GM12865 (cell line): Measurements from ENCODE around the gene TPRX1.
"Not testable (repeated sequence)": the region's sequence is repeated elsewhere in the genome, so short reads cannot be mapped to it uniquely, and the experiment has no call there.

Experiments used
- DNase-seq: peaks from one replicate; pipeline ENCODE4 v3.0.0; 2010; ENCODE audit warnings: low read depth
- H3K4me3 ChIP-seq: 2 replicates; pipeline ENCODE4 v1.5.1; 2011; ENCODE audit warnings: mild to moderate bottlenecking, low read depth, low read length, control low read depth
- TF ChIP-seq, protein P1 (sequence below): IDR thresholded peaks from 2 replicates; pipeline ENCODE4 v1.5.1; 2011; ENCODE audit warnings: low read length, control low read depth, low read depth, inconsistent platforms; ENCODE audit not compliant: insufficient read depth; ENCODE audit errors: missing control alignments

TPRX1 gene

DNA sequence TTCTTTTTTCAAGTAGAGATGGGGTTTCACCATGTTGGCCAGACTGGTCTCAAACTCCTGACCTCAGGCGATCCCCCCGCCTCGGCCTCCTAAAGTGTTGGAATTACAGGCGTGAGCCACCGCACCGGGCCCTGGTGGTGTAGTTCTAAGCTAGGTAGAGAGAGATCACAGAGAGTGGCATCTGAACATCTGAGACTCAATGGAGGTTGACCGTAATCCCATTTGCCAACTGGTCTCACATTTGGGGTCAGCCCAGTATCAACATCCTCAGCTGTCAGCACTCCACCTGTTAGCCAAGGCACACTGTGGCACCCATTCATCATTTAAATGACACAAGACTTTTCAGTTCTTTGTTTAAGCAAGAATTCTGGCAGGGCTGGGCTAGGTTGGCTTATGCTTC lies 17.8 kb downstream of the TPRX1 start:
- no peak overlapping the region for H3K4me3 ChIP-seq
- TF ChIP-seq, protein P1, sequence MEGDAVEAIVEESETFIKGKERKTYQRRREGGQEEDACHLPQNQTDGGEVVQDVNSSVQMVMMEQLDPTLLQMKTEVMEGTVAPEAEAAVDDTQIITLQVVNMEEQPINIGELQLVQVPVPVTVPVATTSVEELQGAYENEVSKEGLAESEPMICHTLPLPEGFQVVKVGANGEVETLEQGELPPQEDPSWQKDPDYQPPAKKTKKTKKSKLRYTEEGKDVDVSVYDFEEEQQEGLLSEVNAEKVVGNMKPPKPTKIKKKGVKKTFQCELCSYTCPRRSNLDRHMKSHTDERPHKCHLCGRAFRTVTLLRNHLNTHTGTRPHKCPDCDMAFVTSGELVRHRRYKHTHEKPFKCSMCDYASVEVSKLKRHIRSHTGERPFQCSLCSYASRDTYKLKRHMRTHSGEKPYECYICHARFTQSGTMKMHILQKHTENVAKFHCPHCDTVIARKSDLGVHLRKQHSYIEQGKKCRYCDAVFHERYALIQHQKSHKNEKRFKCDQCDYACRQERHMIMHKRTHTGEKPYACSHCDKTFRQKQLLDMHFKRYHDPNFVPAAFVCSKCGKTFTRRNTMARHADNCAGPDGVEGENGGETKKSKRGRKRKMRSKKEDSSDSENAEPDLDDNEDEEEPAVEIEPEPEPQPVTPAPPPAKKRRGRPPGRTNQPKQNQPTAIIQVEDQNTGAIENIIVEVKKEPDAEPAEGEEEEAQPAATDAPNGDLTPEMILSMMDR = no peak
- DNase-seq = no peak

DNA sequence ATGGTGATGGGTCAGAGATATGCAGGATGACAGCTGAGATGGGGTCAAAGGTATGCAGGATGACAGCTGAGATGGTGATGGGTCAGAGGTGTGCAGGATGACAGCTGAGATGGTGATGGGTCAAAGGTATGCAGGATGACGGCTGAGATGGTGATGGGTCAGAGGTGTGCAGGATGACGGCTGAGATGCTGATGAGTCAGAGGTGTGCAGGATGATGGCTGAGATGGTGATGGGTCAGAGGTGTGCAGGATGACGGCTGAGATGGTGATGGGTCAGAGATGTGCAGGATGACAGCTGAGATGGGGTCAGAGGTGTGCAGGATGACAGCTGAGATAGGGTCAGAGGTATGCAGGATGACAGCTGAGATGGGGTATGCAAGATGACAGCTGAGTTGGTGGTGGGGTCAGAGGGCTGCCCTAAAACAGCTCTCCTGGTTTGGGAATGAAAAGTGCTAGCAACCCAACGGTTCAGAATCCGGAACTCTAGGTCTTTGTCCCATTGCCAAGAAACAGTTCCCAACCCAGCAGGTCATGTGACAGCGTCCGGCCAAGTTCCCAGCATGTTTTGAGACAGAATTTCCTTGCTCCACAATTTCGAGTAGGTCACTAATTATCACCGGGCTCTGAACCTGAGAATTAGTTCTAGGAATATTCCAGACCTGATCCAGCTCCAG lies 22.6 kb downstream of the TPRX1 start:
- no peak for DNase-seq
- no peak overlapping the region for H3K4me3 ChIP-seq
- TF ChIP-seq, protein P1 = no peak

DNA sequence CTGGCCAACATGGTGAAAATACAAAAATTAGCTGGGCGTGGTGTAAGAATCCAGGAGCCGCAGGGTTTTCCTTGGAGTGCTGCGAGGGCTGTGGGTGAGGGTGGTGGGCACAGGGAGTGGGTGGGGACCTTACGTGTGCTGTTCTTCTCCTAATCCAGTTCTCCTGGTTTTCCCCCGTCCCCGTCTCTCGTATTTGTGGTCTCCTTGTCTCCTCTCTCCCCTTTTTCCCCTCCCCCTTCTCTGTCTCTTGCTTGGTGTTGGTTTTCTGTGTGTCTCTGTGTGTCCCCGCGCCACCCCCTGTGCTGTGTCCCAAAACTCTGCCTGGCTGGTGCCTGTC lies 24.2 kb downstream of the TPRX1 start:
- TF ChIP-seq, protein P1 = no peak
- DNase-seq = no peak
- H3K4me3 ChIP-seq = no peak overlapping the region

- DNase-seq = no peak
- TF ChIP-seq, protein P1 = no peak
- peak overlapping the region; percentile 70 for H3K4me3 ChIP-seq
Measured at GRCh38 chr19:47779524-47780214, 24.7 kb downstream of the TPRX1 start.

DNA sequence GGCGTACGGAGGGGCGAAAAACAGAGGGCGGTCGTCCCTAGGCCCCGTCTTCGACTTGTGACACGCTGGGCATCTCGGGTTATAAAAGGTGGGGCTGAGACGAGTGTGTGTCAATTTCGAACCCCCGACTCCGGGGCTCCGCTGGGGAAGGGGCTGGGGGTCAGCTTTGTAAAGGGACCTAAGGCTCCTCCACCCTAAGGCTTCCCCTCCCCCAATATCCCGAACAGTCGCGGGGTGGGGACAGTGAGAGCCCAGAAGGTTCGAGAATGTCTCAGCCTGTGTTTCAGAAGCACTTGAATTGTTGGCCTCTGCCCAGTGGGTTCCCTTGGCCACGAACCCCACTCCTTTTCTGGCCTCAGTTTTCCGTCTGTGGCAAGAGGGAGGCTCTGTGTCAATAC lies 25.4 kb downstream of the TPRX1 start:
- TF ChIP-seq, protein P1 = no peak
- peak overlapping the region; percentile 70 for H3K4me3 ChIP-seq
- DNase-seq = no peak

GRCh38 chr19:47778049-47778953 lies 26.1 kb downstream of the TPRX1 start, which contains the start of gene SELENOW:
SELENOW (plus strand) TSS chr19:47778703; CDS start chr19:47778786, 83 bp downstream.
- DNase-seq = peak; percentile 91
- TF ChIP-seq, protein P1 = no peak
- H3K4me3 ChIP-seq = peak within 1 kb of the TSS; percentile 70

DNA sequence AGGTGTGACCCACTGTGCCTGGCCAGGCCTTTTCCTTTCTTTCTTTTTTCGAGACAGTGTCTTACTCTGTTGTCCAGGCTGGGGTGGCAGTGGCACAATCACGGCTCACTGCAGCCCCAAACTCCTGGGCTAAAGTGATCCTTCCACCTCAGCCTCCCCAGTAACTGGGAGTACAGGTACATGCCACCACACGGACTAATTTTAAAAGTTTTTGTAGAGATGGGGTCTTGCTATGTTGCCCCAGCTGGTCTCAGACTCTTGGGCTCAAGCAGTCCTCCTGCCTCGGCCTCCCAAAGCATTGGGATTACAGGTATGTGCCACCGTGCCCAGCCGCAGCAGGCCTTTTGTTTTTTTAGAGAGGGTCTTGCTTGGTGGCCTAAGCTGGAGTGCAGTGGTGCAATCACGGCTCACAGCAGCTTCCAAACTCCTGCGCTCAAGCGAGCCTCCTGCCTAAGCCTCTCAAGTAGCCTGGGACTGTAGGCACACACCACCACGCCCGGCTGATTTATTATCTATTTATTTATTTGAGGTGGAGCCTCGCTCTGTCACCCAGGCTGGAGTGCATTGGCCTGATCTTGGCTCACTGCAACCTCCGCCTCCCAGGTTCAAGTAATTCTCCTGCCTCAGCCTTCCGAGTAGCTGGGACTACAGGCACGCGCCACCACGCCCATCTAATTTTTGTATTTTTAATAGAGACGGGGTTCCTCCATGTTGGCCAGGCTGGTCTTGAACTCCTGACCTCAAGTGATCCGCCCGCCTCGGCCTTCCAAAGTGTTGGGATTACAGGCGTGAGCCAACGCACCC lies 26.9 kb downstream of the TPRX1 start:
- not testable (repeated sequence) for DNase-seq
- peak overlapping the region; percentile 70 for H3K4me3 ChIP-seq
